Measurements from ENCODE around the gene LAGE3.

The LAGE3 gene

DNA sequence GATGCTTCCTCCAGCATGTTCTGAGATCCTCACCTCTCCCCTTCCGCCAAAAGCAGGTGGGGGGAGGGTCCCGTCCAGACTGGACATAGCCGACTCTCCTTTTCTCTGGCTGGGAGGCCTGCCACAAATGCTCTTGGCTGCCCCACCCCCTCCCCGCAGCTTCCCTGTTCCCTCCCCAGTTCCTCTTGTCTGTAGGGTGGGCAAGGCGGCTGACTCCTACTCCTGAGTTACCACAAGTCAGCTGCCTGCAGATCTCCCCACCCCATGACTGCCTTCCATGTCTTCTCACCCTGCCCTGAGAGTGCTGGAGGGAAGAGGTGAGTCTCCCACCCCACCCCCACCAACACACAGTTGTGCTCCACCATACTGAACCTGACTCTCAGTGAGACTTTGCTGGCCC, 47.7 kb downstream of the LAGE3 start:
- no peak for DNase-seq

DNA sequence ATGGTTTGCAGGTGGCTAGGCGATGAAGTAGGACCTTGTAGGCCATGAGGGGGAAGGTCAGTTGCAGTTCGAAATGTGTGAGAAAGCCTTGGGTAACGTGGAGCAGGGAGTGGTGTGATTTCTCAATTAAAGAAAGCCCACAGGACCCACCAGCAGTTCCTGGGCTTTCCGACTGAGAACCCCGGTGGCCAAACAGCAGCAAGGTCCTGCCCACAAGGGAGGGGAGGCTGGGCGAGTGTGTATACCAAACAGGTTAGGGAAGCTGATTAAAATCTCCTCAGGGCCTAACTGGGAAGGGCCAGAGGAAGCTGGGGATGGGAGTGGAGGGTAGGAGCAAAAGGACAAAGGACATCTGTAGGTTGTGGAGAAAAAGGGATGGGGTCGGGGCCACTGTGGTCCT, 48.2 kb downstream of the LAGE3 start:
- no peak for DNase-seq

DNA sequence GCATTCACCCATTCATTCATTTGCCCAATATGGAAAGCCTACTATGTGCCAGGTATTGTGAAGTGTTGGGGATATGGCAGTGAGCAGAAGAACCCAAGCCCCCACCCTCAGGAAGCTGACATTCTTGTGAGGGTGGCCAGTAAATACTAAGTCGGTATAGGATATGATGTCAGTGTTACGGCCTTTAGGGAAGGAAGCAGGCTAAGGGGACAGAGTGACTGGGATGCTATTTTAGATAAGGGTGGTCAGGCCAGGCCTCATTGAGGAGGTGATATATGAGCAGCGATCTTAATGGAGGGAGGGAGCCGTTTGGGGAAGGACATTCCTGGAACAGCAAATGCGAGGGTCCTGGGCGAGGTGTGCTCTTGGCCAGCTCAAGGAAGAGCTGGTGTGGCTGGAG, 48.6 kb downstream of the LAGE3 start:
- DNase-seq = no peak

DNA sequence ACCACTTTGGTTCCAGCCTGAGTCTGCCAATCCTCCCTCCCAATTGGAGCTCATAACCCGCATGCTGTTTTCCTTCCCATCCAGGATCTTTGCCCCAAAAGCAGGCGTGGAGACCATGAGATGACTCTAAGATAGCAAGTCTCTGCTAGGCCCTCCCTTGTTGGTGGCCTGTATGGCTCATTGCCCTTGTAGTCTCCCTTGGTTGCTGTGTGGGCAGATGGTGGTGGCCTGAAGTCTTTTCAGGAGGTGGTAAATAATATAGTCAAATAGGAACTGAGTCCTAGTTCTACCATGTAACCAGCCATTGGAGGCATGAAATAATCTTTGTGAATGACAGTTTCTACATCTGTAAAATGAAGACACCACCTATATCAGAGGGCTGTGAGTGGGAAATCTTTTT, 49.4 kb downstream of the LAGE3 start:
- DNase-seq = no peak

DNA sequence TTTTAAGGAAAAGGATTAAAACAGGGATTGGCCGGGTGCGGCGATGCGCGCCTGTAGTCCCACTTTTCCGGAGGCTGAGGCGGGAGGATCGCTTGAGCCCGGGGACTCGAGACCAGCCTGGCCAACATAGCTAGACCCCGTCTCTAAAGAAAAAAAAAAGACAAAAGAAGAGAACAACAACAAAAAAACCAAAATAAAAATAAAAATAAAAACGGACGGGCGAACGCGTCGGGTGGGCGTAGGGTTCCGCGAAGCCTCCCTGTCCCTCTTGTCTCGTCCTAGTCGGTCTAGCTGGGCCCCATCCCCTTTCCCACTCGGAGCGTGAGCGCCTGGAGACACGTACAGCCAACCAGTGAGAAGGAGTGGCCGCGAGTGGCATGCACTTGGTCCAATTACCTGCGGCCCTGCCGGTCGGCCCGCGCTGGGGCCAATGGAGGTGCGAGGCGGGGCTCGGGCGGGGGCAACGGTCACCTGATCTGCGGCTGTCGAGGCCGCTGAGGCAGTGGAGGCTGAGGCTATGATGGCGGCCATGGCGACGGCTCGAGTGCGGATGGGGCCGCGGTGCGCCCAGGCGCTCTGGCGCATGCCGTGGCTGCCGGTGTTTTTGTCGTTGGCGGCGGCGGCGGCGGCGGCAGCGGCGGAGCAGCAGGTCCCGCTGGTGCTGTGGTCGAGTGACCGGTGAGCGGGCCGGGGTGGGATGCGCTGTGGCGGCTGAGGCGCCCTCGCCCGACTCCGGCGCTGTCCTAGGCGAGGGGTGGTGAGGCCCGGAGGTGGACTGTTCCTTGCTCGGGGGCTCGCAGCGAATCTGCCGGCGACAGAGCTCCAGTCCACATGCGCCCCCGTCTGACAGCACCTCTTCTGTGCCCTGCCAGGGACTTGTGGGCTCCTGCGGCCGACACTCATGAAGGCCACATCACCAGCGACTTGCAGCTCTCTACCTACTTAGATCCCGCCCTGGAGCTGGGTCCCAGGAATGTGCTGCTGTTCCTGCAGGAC, 50.6 kb downstream of the LAGE3 start, which contains the start of gene ATP6AP1:
ATP6AP1 (plus strand) TSS at position 502 of the 996 bp plus-strand sequence; CDS start at position 518, 16 bp downstream.
- DNase-seq = peak; percentile 89
